Measurements from ENCODE around the gene NLGN2.

- TF ChIP-seq POLR2A (IDR thresholded peaks at IDR 0.05), result peak in 1 of 2 donors; percentile 60
- no peak for TF ChIP-seq CTCF (IDR thresholded peaks at IDR 0.05)
Measured at GRCh38 chr17:7403977-7404736, 3.5 kb upstream of the NLGN2 start, which contains the start of gene TMEM256.
